HL-60 (cell line): ENCODE results near the gene DNAH6.

ENCODE experiments used
- DNase-seq, 2 experiments: peaks; one replicate each; pipeline ENCODE4 v3.0.0-alpha.2; 2010 to 2020; ENCODE audit warnings: low read depth in 1 of 2, low spot score in 1 of 2
- H3K27ac ChIP-seq: fragments of 250-450 bp; sonication (Bioruptor Pico); replicated peaks from 2 replicates; pipeline ENCODE4 v1.5.1; 2020; ENCODE audit warnings: mild to moderate bottlenecking, moderate library complexity
- H3K27me3 ChIP-seq: fragments of 250-450 bp; sonication (Bioruptor Pico); 2 replicates; pipeline ENCODE4 v1.5.1; 2021; ENCODE audit warnings: mild to moderate bottlenecking, moderate library complexity; ENCODE audit not compliant: insufficient read depth, poor library complexity, severe bottlenecking
- H3K4me3 ChIP-seq: replicated peaks from 2 replicates; pipeline ENCODE4 v1.5.1; 2011; ENCODE audit warnings: mild to moderate bottlenecking, control low read depth, low read length; ENCODE audit not compliant: insufficient read depth
- GABPA ChIP-seq: IDR thresholded peaks from 2 replicates; pipeline ENCODE4 v1.6.1; 2012; ENCODE audit warnings: low read depth
- POLR2AphosphoS5 ChIP-seq: IDR thresholded peaks from 2 replicates; pipeline ENCODE4 v1.6.1; 2012; ENCODE audit warnings: low read depth
- SPI1 ChIP-seq: IDR thresholded peaks from 2 replicates; pipeline ENCODE4 v1.6.1; 2012; ENCODE audit warnings: low read depth, mild to moderate bottlenecking, borderline replicate concordance
- TF ChIP-seq, protein P1 (sequence below): IDR thresholded peaks from one replicate; pipeline ENCODE4 v1.5.1; 2011; ENCODE audit warnings: low read length, control low read depth, inconsistent platforms; ENCODE audit not compliant: insufficient read depth
- TF ChIP-seq, protein P2 (sequence below): IDR thresholded peaks from 2 replicates; pipeline ENCODE4 v1.6.1; 2012; ENCODE audit warnings: low read depth; ENCODE audit not compliant: insufficient replicate concordance

The DNAH6 gene

DNA sequence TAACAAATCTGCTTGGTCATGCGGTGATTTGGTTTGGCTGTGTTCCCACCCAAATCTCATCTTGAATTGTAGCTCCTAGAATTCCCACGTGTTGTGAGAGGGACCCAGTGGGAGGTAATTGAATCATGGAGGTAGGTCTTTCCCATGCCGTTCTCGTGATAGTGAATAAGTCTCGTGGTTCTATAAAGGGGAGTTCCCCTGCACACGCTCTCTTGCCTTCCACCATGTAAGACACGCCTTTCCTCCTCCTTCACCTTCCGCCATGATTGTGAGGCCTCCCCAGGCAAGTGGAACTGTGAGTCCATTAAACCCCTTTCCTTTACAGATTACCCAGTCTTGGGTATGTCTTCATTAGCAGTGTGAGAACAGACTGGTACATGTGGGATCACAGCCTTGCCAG is 327.8 kb downstream of the DNAH6 start:
- TF ChIP-seq SPI1 (no peak), GABPA (no peak), POLR2AphosphoS5 (no peak)
- TF ChIP-seq, protein P1, sequence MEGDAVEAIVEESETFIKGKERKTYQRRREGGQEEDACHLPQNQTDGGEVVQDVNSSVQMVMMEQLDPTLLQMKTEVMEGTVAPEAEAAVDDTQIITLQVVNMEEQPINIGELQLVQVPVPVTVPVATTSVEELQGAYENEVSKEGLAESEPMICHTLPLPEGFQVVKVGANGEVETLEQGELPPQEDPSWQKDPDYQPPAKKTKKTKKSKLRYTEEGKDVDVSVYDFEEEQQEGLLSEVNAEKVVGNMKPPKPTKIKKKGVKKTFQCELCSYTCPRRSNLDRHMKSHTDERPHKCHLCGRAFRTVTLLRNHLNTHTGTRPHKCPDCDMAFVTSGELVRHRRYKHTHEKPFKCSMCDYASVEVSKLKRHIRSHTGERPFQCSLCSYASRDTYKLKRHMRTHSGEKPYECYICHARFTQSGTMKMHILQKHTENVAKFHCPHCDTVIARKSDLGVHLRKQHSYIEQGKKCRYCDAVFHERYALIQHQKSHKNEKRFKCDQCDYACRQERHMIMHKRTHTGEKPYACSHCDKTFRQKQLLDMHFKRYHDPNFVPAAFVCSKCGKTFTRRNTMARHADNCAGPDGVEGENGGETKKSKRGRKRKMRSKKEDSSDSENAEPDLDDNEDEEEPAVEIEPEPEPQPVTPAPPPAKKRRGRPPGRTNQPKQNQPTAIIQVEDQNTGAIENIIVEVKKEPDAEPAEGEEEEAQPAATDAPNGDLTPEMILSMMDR: no peak
- TF ChIP-seq, protein P2, sequence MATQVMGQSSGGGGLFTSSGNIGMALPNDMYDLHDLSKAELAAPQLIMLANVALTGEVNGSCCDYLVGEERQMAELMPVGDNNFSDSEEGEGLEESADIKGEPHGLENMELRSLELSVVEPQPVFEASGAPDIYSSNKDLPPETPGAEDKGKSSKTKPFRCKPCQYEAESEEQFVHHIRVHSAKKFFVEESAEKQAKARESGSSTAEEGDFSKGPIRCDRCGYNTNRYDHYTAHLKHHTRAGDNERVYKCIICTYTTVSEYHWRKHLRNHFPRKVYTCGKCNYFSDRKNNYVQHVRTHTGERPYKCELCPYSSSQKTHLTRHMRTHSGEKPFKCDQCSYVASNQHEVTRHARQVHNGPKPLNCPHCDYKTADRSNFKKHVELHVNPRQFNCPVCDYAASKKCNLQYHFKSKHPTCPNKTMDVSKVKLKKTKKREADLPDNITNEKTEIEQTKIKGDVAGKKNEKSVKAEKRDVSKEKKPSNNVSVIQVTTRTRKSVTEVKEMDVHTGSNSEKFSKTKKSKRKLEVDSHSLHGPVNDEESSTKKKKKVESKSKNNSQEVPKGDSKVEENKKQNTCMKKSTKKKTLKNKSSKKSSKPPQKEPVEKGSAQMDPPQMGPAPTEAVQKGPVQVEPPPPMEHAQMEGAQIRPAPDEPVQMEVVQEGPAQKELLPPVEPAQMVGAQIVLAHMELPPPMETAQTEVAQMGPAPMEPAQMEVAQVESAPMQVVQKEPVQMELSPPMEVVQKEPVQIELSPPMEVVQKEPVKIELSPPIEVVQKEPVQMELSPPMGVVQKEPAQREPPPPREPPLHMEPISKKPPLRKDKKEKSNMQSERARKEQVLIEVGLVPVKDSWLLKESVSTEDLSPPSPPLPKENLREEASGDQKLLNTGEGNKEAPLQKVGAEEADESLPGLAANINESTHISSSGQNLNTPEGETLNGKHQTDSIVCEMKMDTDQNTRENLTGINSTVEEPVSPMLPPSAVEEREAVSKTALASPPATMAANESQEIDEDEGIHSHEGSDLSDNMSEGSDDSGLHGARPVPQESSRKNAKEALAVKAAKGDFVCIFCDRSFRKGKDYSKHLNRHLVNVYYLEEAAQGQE: no peak
- no peak for DNase-seq
- Histone ChIP-seq H3K27ac (no peak overlapping the region), H3K27me3 (no peaks in the 10 kb centered on the region), H3K4me3 (no peak overlapping the region)

DNA sequence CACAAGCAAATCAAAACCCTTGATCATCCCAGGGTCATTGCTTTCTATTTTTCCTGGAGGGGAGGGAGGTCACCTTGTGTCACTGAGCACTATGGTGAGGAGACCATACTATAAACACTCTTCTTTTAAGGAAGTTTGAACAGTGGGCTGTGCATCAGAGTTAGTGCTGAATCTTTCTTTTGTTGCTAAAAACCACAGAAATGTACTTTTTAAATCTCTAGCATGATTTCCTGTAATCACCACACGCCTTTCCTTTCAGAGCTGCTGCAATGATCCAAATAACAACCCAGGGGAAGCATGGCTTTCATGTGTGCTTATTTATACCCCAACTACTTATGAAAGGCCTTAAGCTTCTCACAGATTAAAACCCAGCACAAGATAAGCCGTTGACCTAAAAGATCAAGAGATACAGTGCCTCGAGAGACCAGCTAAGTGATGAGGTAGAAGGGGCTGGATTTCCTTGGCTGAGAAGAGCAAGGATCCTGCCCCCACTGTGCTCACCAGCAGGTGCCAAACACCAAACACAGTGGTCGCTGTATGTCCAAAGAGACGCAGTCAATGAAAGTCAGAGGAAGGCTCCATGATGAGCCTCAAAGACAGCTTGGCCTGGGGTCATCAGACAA is 329.9 kb downstream of the DNAH6 start:
- no peak for DNase-seq
- TF ChIP-seq GABPA (no peak), POLR2AphosphoS5 (no peak), SPI1 (no peak)
- TF ChIP-seq, protein P1: no peak
- TF ChIP-seq, protein P2: no peak
- no peak overlapping the region for H3K4me3 ChIP-seq
- H3K27ac ChIP-seq: no peak overlapping the region
- H3K27me3 ChIP-seq: no peaks in the 10 kb centered on the region

DNA sequence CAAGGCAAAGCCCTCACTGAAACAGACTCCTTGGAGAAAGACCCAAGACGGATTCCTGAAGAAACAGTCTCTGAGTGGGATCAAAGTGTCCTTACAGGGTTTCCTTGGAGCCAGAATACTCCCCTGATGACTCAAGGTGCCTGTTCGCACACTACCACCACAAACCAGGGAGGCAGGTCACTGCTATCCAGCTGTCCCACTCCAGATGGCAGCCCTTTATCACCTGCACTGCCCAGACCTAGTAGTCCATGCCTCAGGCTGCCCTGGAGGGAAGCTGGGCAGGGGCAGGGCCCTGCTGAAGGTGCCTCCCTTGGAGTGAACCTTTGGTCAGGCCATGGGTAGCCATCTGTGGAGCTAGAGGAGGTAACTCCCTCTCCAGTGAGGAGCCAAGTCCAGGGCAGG is 330.4 kb downstream of the DNAH6 start:
- Histone ChIP-seq H3K27ac (no peak overlapping the region), H3K4me3 (no peak overlapping the region), H3K27me3 (no peaks in the 10 kb centered on the region)
- TF ChIP-seq, protein P2: no peak
- TF ChIP-seq, protein P1: no peak
- DNase-seq: no peak
